ENCODE data around the gene COMMD10.

Gene COMMD10

GRCh38 chr5:116115163-116115562, 30.3 kb downstream of the COMMD10 start:
- Histone ChIP-seq H3K36me3 (ENCODE audit: insufficient read depth, low read length) (peaks cover 16% of the 10 kb centered on the region), H3K4me3 (no peak overlapping the region), H3K9me3 (ENCODE audit: low read depth, low read length) (peaks cover 5% of the 10 kb centered on the region), H3K27ac (no peak overlapping the region), H3K9ac (ENCODE audit: insufficient read length) (no peak overlapping the region)
- no peak for TF ChIP-seq FOXP2 (optimal IDR thresholded peaks at IDR 0.05; ENCODE audit: control extremely low read depth, extremely low read length, insufficient read depth)
- no peak for TF ChIP-seq POLR2AphosphoS5 (IDR thresholded peaks at IDR 0.05; ENCODE audit: borderline replicate concordance, low read depth, low read length)
- no peak for TF ChIP-seq EZH2 (IDR thresholded peaks at IDR 0.05)
- DNase-seq (ENCODE audit: low read depth, low spot score), result no peak

GRCh38 chr5:116130471-116130870, 45.6 kb downstream of the COMMD10 start:
- Histone ChIP-seq H3K27ac (no peak overlapping the region), H3K4me3 (no peak overlapping the region), H3K36me3 (ENCODE audit: insufficient read depth, low read length) (no peaks in the 10 kb centered on the region), H3K9ac (ENCODE audit: insufficient read length) (no peak overlapping the region), H3K9me3 (ENCODE audit: low read depth, low read length) (no peaks in the 10 kb centered on the region)
- TF ChIP-seq EZH2 (IDR thresholded peaks at IDR 0.05) (no peak), POLR2AphosphoS5 (IDR thresholded peaks at IDR 0.05; ENCODE audit: borderline replicate concordance, low read depth, low read length) (no peak), FOXP2 (optimal IDR thresholded peaks at IDR 0.05; ENCODE audit: control extremely low read depth, extremely low read length, insufficient read depth) (no peak)
- no peak for DNase-seq (ENCODE audit: low read depth, low spot score)

- Histone ChIP-seq H3K9me3 (ENCODE audit: low read depth, low read length) (no peaks in the 10 kb centered on the region), H3K27ac (no peak overlapping the region), H3K4me3 (no peak overlapping the region), H3K9ac (ENCODE audit: insufficient read length) (no peak overlapping the region), H3K36me3 (ENCODE audit: insufficient read depth, low read length) (no peaks in the 10 kb centered on the region)
- DNase-seq (ENCODE audit: low read depth, low spot score), result no peak
- TF ChIP-seq EZH2 (IDR thresholded peaks at IDR 0.05) (no peak), FOXP2 (optimal IDR thresholded peaks at IDR 0.05; ENCODE audit: control extremely low read depth, extremely low read length, insufficient read depth) (no peak), POLR2AphosphoS5 (IDR thresholded peaks at IDR 0.05; ENCODE audit: borderline replicate concordance, low read depth, low read length) (no peak)
These were observed 46.2 kb downstream of the COMMD10 start for GRCh38 chr5:116130976-116131375.

GRCh38 chr5:116133281-116133680, 48.5 kb downstream of the COMMD10 start:
- Histone ChIP-seq H3K27ac (no peak overlapping the region), H3K9me3 (ENCODE audit: low read depth, low read length) (no peaks in the 10 kb centered on the region), H3K4me3 (no peak overlapping the region), H3K36me3 (ENCODE audit: insufficient read depth, low read length) (no peaks in the 10 kb centered on the region), H3K9ac (ENCODE audit: insufficient read length) (no peak overlapping the region)
- TF ChIP-seq EZH2 (IDR thresholded peaks at IDR 0.05), result no peak
- TF ChIP-seq POLR2AphosphoS5 (IDR thresholded peaks at IDR 0.05; ENCODE audit: borderline replicate concordance, low read depth, low read length), result no peak
- no peak for TF ChIP-seq FOXP2 (optimal IDR thresholded peaks at IDR 0.05; ENCODE audit: control extremely low read depth, extremely low read length, insufficient read depth)
- DNase-seq (ENCODE audit: low read depth, low spot score), result no peak

GRCh38 chr5:116135344-116135743, 50.5 kb downstream of the COMMD10 start:
- no peak for TF ChIP-seq FOXP2 (optimal IDR thresholded peaks at IDR 0.05; ENCODE audit: control extremely low read depth, extremely low read length, insufficient read depth)
- TF ChIP-seq POLR2AphosphoS5 (IDR thresholded peaks at IDR 0.05; ENCODE audit: borderline replicate concordance, low read depth, low read length), result no peak
- TF ChIP-seq EZH2 (IDR thresholded peaks at IDR 0.05), result no peak
- no peak overlapping the region for H3K9ac ChIP-seq (ENCODE audit: insufficient read length)

GRCh38 chr5:116137544-116138378, 52.9 kb downstream of the COMMD10 start:
- Histone ChIP-seq H3K36me3 (ENCODE audit: insufficient read depth, low read length) (peaks cover 4% of the 10 kb centered on the region; the same call in 1 of the 2 replicates), H3K27ac (peak overlapping the region; percentile 48), H3K9me3 (ENCODE audit: low read depth, low read length) (no peaks in the 10 kb centered on the region), H3K9ac (ENCODE audit: insufficient read length) (peak overlapping the region; percentile 48), H3K4me3 (peak overlapping the region; percentile 45)
- TF ChIP-seq FOXP2 (optimal IDR thresholded peaks at IDR 0.05; ENCODE audit: control extremely low read depth, extremely low read length, insufficient read depth), result no peak
- no peak for TF ChIP-seq POLR2AphosphoS5 (IDR thresholded peaks at IDR 0.05; ENCODE audit: borderline replicate concordance, low read depth, low read length)
- no peak for TF ChIP-seq EZH2 (IDR thresholded peaks at IDR 0.05)
- DNase-seq (ENCODE audit: low read depth, low spot score), result peak; percentile 51

More at GRCh38 chr5:116135344-116135743, 50.5 kb downstream of the COMMD10 start:
- H3K9me3 ChIP-seq (ENCODE audit: low read depth, low read length), result no peaks in the 10 kb centered on the region
- no peak overlapping the region for H3K27ac ChIP-seq
- DNase-seq (ENCODE audit: low read depth, low spot score), result no peak
- H3K4me3 ChIP-seq, result no peak overlapping the region
- H3K36me3 ChIP-seq (ENCODE audit: insufficient read depth, low read length), result no peaks in the 10 kb centered on the region

- Histone ChIP-seq H3K4me3 (no peak overlapping the region), H3K9ac (ENCODE audit: insufficient read length) (no peak overlapping the region), H3K9me3 (ENCODE audit: low read depth, low read length) (no peaks in the 10 kb centered on the region), H3K27ac (no peak overlapping the region), H3K36me3 (ENCODE audit: insufficient read depth, low read length) (peaks cover 4% of the 10 kb centered on the region; the same call in 1 of the 2 replicates)
- TF ChIP-seq FOXP2 (optimal IDR thresholded peaks at IDR 0.05; ENCODE audit: control extremely low read depth, extremely low read length, insufficient read depth), result no peak
- no peak for TF ChIP-seq EZH2 (IDR thresholded peaks at IDR 0.05)
- TF ChIP-seq POLR2AphosphoS5 (IDR thresholded peaks at IDR 0.05; ENCODE audit: borderline replicate concordance, low read depth, low read length), result no peak
- no peak for DNase-seq (ENCODE audit: low read depth, low spot score)
These were observed 57.7 kb downstream of the COMMD10 start for GRCh38 chr5:116142495-116142894.

GRCh38 chr5:116144103-116144502, 59.3 kb downstream of the COMMD10 start:
- Histone ChIP-seq H3K27ac (no peak overlapping the region), H3K9ac (ENCODE audit: insufficient read length) (no peak overlapping the region), H3K36me3 (ENCODE audit: insufficient read depth, low read length) (peaks cover 4% of the 10 kb centered on the region; the same call in 1 of the 2 replicates), H3K9me3 (ENCODE audit: low read depth, low read length) (no peaks in the 10 kb centered on the region), H3K4me3 (no peak overlapping the region)
- TF ChIP-seq EZH2 (IDR thresholded peaks at IDR 0.05) (no peak), FOXP2 (optimal IDR thresholded peaks at IDR 0.05; ENCODE audit: control extremely low read depth, extremely low read length, insufficient read depth) (no peak), POLR2AphosphoS5 (IDR thresholded peaks at IDR 0.05; ENCODE audit: borderline replicate concordance, low read depth, low read length) (no peak)
- DNase-seq (ENCODE audit: low read depth, low spot score), result no peak
